Right ventricle myocardium superior (tissue), 1 donor: ENCODE data around the gene MAP3K19. TPM values are rescaled to one million over a fixed set of nuclear protein-coding genes. Genes with fewer than 3 reads are reported as not detected.

ENCODE experiments used
- ATAC-seq: fragments of 200-7000 bp; cut with Tn5 transposase; one replicate; pipeline ENCODE4 v1.9.1; 2020; ENCODE audit warnings: mild to moderate bottlenecking; ENCODE audit not compliant: poor library complexity
- DNase-seq: peaks from one replicate; pipeline ENCODE4 v3.0.0-alpha.2; 2020
- intact Hi-C: fragments of 100-400 bp; cut with DNase I; formaldehyde crosslinking; loops from one replicate; pipeline ENCODE4 v1.11.2; 2022
- total RNA-seq: library from RNA; stranded (reverse); fragmentation: NEBNext Ultra II Directional; extraction: Animal tissue kit (Norgen Biotek cat#: 25700); gene quantifications from one replicate; pipeline ENCODE4 v1.2.1, GENCODE V29; 2021
- donor health status: DM: no; HTN: yes; CAD: no; lungs with severe emphysema.

The MAP3K19 gene
- total RNA-seq, 1 donor from 2014 or later: not detected

DNA sequence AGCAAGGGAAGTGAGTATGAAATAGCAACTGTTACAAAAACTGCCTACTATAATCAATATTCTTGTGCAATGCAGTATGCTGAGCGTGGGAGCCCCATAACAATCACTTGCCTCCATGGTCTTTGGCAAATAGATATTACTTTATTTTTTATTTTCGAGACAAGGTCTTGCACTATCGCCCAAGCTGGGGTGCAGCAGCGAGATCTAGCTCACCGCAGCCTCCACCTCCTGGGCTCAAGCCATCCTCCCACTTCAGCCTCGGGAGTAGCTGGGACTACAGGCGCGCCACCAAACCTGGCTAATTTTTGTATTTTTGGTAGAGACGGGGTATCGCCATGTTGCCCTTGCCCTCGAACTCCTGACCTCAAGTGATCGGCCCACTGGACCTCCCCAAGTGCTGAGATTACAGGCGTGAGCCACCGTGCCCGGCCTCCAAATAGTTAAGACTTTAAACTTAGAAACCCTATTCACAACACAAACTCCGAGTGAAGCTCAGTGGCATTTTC, 129.8 kb downstream of the MAP3K19 start:
- intact Hi-C loops: loop anchor here (5.0 kb wide), 1 partner anchor 615 kb away; the partner anchor contains the start of genes R3HDM1 and ZRANB3
- DNase-seq (peak; percentile 44), ATAC-seq (no peak)

Other genes with a start within 250 kb of the MAP3K19 start
- not detected for gene ACMSD, start 208.8 kb downstream of the MAP3K19 start, total RNA-seq
- gene CCNT2, start 128.6 kb downstream of the MAP3K19 start, total RNA-seq: 16.6 TPM
- gene RAB3GAP1, start 4.8 kb upstream of the MAP3K19 start, total RNA-seq: 47.4 TPM